Daoy (cell line): ENCODE measurements around the gene C20orf144. TPM values are rescaled to one million over a fixed set of nuclear protein-coding genes. Genes with fewer than 3 reads are reported as not detected.
A peak's percentile ranks its signal among the peaks of the same experiment; 100 is the strongest.

Source experiments
- DNase-seq: peaks from one replicate; pipeline ENCODE4 v3.0.0-alpha.2; 2015; ENCODE audit warnings: low read depth
- total RNA-seq: library from RNA; depleted of rRNA; stranded (reverse); fragments of >200 nt; shearing (Covaris generic); gene quantifications from 2 replicates; pipeline ENCODE4 v1.2.3, GENCODE V29; 2014

The C20orf144 gene
- total RNA-seq, 1 experiment from 2014 or later, result not detected

- DNase-seq, result no peak
Measured at GRCh38 chr20:33664762-33665144, 2.6 kb downstream of the C20orf144 start.

GRCh38 chr20:33666293-33667244 is 4.4 kb downstream of the C20orf144 start, which contains the start of gene ACTL10:
Gene ACTL10, plus strand, starts transcription at chr20:33666943. Its CDS starts 555 bp downstream, at chr20:33667498.
- peak; percentile 97 for DNase-seq

GRCh38 chr20:33667245-33667675 is 5.1 kb downstream of the C20orf144 start:
- DNase-seq, result peak; percentile 64

GRCh38 chr20:33667676-33668465 is 5.7 kb downstream of the C20orf144 start:
- DNase-seq, result peak; percentile 90

- DNase-seq, result no peak
Measured at GRCh38 chr20:33668466-33669155, 6.5 kb downstream of the C20orf144 start.

GRCh38 chr20:33669224-33669623 is 7.1 kb downstream of the C20orf144 start:
- no peak for DNase-seq

GRCh38 chr20:33669873-33670640 is 7.9 kb downstream of the C20orf144 start:
- DNase-seq, result no peak

- DNase-seq, result no peak
Measured at GRCh38 chr20:33670715-33671499, 8.8 kb downstream of the C20orf144 start.

GRCh38 chr20:33671573-33672288 is 9.6 kb downstream of the C20orf144 start:
- DNase-seq, result no peak

- DNase-seq, result no peak
Measured at GRCh38 chr20:33672426-33673113, 10.4 kb downstream of the C20orf144 start.

- DNase-seq, result no peak
Measured at GRCh38 chr20:33673114-33673409, 10.9 kb downstream of the C20orf144 start.

- DNase-seq, result peak; percentile 31
Measured at GRCh38 chr20:33673410-33674293, 11.5 kb downstream of the C20orf144 start.

- DNase-seq, result peak; percentile 83
Measured at GRCh38 chr20:33674294-33675135, 12.4 kb downstream of the C20orf144 start, which contains the start of gene NECAB3. Gene NECAB3, minus strand, starts transcription at chr20:33674428. Its CDS starts 76 bp downstream, at chr20:33674352.

- DNase-seq, result no peak
Measured at GRCh38 chr20:33675136-33675959, 13.2 kb downstream of the C20orf144 start.

- DNase-seq, result no peak
Measured at GRCh38 chr20:33676121-33676520, 14.0 kb downstream of the C20orf144 start.
